Gastrocnemius medialis (tissue), 4 donors: ENCODE data around the gene CCDC85C. TPM values are rescaled to one million over a fixed set of nuclear protein-coding genes. Genes with fewer than 3 reads are reported as not detected.

ENCODE experiments used
- ATAC-seq, 2 donors: fragments of 150-250 bp; one replicate each; pipeline ENCODE4 v1.9.1; 2016
- DNase-seq, 2 donors: peaks; one replicate each; pipeline ENCODE4 v3.0.0-alpha.2; 2019
- H3K27ac ChIP-seq, 4 donors: fragments of 200-600 bp; sonication (generic); 1 replicate in 1 of 4; 2 replicates in 3 of 4; pipeline ENCODE4 v1.5.1; 2016 to 2018; ENCODE audit warnings: mild to moderate bottlenecking in 2 of 4, moderate library complexity in 1 of 4
- H3K27me3 ChIP-seq, 3 donors: fragments of 200-600 bp; sonication (generic) in 2 of 3; 1 replicate in 1 of 3; 2 replicates in 2 of 3; pipeline versions ENCODE4 v1.5.1 to v1.6.0; 2016 to 2019; ENCODE audit warnings: mild to moderate bottlenecking in 1 of 3, moderate library complexity in 1 of 3
- H3K36me3 ChIP-seq, 2 donors: fragments of 200-600 bp; sonication (generic) in 1 of 2; one replicate each; pipeline ENCODE4 v1.5.1; 2017 to 2018
- H3K4me1 ChIP-seq, 2 donors: fragments of 200-600 bp; sonication (generic) in 1 of 2; one replicate each; pipeline ENCODE4 v1.5.1; 2016 to 2017; ENCODE audit warnings: mild to moderate bottlenecking in 2 of 2
- H3K4me3 ChIP-seq, 4 donors: fragments of 200-600 bp; sonication (generic) in 3 of 4; 1 replicate in 1 of 4; 2 replicates in 3 of 4; pipeline ENCODE4 v1.5.1; 2016 to 2019; ENCODE audit warnings: mild to moderate bottlenecking in 2 of 4
- H3K9me3 ChIP-seq, 3 donors: fragments of 200-600 bp; sonication (generic) in 2 of 3; 1 replicate in 1 of 3; 2 replicates in 2 of 3; pipeline ENCODE4 v1.5.1; 2016 to 2019
- CTCF ChIP-seq, 5 experiments: fragments of 450-650 bp in 3 of 5; fragments of 200-600 bp in 2 of 5; sonication (generic) in 2 of 5; IDR thresholded peaks in 4 of 5; conservative IDR thresholded peaks in 1 of 5; 1 replicate in 4 of 5; 2 replicates in 1 of 5; pipeline ENCODE4 v1.5.1; 2016 to 2019; ENCODE audit warnings: antibody characterized with exemption in 5 of 5, mild to moderate bottlenecking in 3 of 5, moderate library complexity in 3 of 5
- POLR2A ChIP-seq, 2 donors: fragments of 450-650 bp; IDR thresholded peaks; one replicate each; pipeline ENCODE4 v1.6.1; 2017; ENCODE audit warnings: antibody characterized with exemption in 2 of 2, mild to moderate bottlenecking in 2 of 2, moderate library complexity in 2 of 2
- in situ Hi-C, 4 donors: fragments of 200-750 bp; cut with MboI; loops; one replicate each; pipeline versions ENCODE4 v1.15.0 to v1.8.0; 2017; ENCODE audit warnings: low sequenced_read_pairs in 4 of 4
- intact Hi-C: fragments of 100-400 bp; cut with DNase I; formaldehyde crosslinking; loops from one replicate; pipeline ENCODE4 v1.15.1; 2023; ENCODE audit warnings: low total_unique reads
- total RNA-seq, 4 donors: library from RNA; depleted of rRNA; stranded (reverse); fragments of >200 nt; gene quantifications; one replicate each; pipeline versions ENCODE4 v1.1.0 to v1.2.3, GENCODE V29; 2016

The CCDC85C gene
- total RNA-seq, 4 donors from 2014 or later, result 7.9 to 32.8 (median 15.4) TPM

GRCh38 chr14:99471731-99472130 is 132.3 kb downstream of the CCDC85C start:
- DNase-seq, result no peak
- Histone ChIP-seq H3K27me3 (no peaks in the 10 kb centered on the region), H3K4me1 (peaks cover 62 to 75% of the 10 kb centered on the region in 2 donors), H3K27ac (no peak overlapping the region), H3K9me3 (no peaks in the 10 kb centered on the region), H3K4me3 (no peak overlapping the region), H3K36me3 (no peaks in the 10 kb centered on the region)
- in situ Hi-C loops, result no loop called here
- TF ChIP-seq CTCF (IDR thresholded peaks at IDR 0.05 in 4 of 5, conservative IDR thresholded peaks at IDR 0.05 in 1 of 5), result no peak
- no peak for TF ChIP-seq POLR2A (IDR thresholded peaks at IDR 0.05)
- no peak for ATAC-seq
- intact Hi-C loops, result no loop called here

- ATAC-seq, result no peak
- no peaks in the 10 kb centered on the region for H3K27me3 ChIP-seq
- peak overlapping the region in 1 of 4 donors; percentile 50 for H3K27ac ChIP-seq
- H3K36me3 ChIP-seq, result peaks cover 0 to 7% of the 10 kb centered on the region in 2 donors
- H3K9me3 ChIP-seq, result no peaks in the 10 kb centered on the region
- H3K4me3 ChIP-seq, result no peak overlapping the region
- TF ChIP-seq POLR2A (IDR thresholded peaks at IDR 0.05) (no peak), CTCF (IDR thresholded peaks at IDR 0.05 in 4 of 5, conservative IDR thresholded peaks at IDR 0.05 in 1 of 5) (no peak)
- intact Hi-C loops, result no loop called here
- H3K4me1 ChIP-seq, result peaks cover 45 to 59% of the 10 kb centered on the region in 2 donors
- no peak for DNase-seq
- in situ Hi-C loops, result no loop called here
Measured at GRCh38 chr14:99468836-99469592, 135.0 kb downstream of the CCDC85C start.

- intact Hi-C loops (no loop called here), in situ Hi-C loops (no loop called here)
- DNase-seq, result no peak
- H3K36me3 ChIP-seq, result peaks cover 0 to 10% of the 10 kb centered on the region in 2 donors
- no peak overlapping the region for H3K4me3 ChIP-seq
- peak overlapping the region in 3 of 4 donors; percentile 43 to 58 (median 50) for H3K27ac ChIP-seq
- H3K27me3 ChIP-seq, result no peaks in the 10 kb centered on the region
- no peak for TF ChIP-seq POLR2A (IDR thresholded peaks at IDR 0.05)
- no peak for TF ChIP-seq CTCF (IDR thresholded peaks at IDR 0.05 in 4 of 5, conservative IDR thresholded peaks at IDR 0.05 in 1 of 5)
- peaks cover 49 to 61% of the 10 kb centered on the region in 2 donors for H3K4me1 ChIP-seq
- H3K9me3 ChIP-seq, result no peaks in the 10 kb centered on the region
- ATAC-seq, result no peak
Measured at GRCh38 chr14:99468081-99468480, 135.9 kb downstream of the CCDC85C start.

- in situ Hi-C loops (no loop called here), intact Hi-C loops (no loop called here)
- TF ChIP-seq POLR2A (IDR thresholded peaks at IDR 0.05), result no peak
- no peak for TF ChIP-seq CTCF (IDR thresholded peaks at IDR 0.05 in 4 of 5, conservative IDR thresholded peaks at IDR 0.05 in 1 of 5)
- Histone ChIP-seq H3K27ac (peak overlapping the region; percentile 17 to 58 (median 46)), H3K4me3 (no peak overlapping the region), H3K4me1 (peaks cover 44 to 55% of the 10 kb centered on the region in 2 donors), H3K27me3 (no peaks in the 10 kb centered on the region), H3K9me3 (no peaks in the 10 kb centered on the region), H3K36me3 (peaks cover 0 to 15% of the 10 kb centered on the region in 2 donors)
- ATAC-seq, result peak; percentile 66 to 77
- no peak for DNase-seq
Measured at GRCh38 chr14:99467336-99468078, 136.5 kb downstream of the CCDC85C start.
